GM04503 (cell line): Measurements from ENCODE around the gene CRY2.
A peak's percentile ranks its signal among the peaks of the same experiment; 100 is the strongest.
"Not testable (repeated sequence)": the region's sequence is repeated elsewhere in the genome, so short reads cannot be mapped to it uniquely, and the experiment has no call there.

ENCODE experiments used
- DNase-seq: peaks from one replicate; pipeline ENCODE4 v3.0.0-alpha.2; 2012; ENCODE audit warnings: low read depth

Gene CRY2

GRCh38 chr11:45846974-45847910 is at the start of gene CRY2:
Gene CRY2, plus strand, starts transcription at chr11:45847475. Its CDS starts 16 bp downstream, at chr11:45847491.
- peak; percentile 89 for DNase-seq

- DNase-seq: no peak
Measured at GRCh38 chr11:45798793-45799441, 48.4 kb upstream of the CRY2 start.

- DNase-seq: no peak
Measured at GRCh38 chr11:45799562-45799961, 47.7 kb upstream of the CRY2 start.

GRCh38 chr11:45800261-45800660 is 47.0 kb upstream of the CRY2 start:
- no peak for DNase-seq

- DNase-seq: no peak
Measured at GRCh38 chr11:45801723-45802315, 45.5 kb upstream of the CRY2 start.

GRCh38 chr11:45802531-45803317 is 44.6 kb upstream of the CRY2 start:
- no peak for DNase-seq

GRCh38 chr11:45803971-45804760 is 43.1 kb upstream of the CRY2 start:
- DNase-seq: no peak

- peak; percentile 57 for DNase-seq
Measured at GRCh38 chr11:45804761-45805304, 42.4 kb upstream of the CRY2 start, which contains the start of gene SLC35C1. Gene SLC35C1, plus strand, starts transcription at chr11:45805149. Its CDS starts 653 bp downstream, at chr11:45805802.

GRCh38 chr11:45805305-45806071 is 41.8 kb upstream of the CRY2 start:
- DNase-seq: peak; percentile 36

GRCh38 chr11:45806072-45806933 is 41.0 kb upstream of the CRY2 start:
- DNase-seq: no peak

GRCh38 chr11:45806937-45807791 is 40.1 kb upstream of the CRY2 start:
- no peak for DNase-seq

- no peak for DNase-seq
Measured at GRCh38 chr11:45807792-45808238, 39.5 kb upstream of the CRY2 start.

GRCh38 chr11:45808427-45808826 is 38.8 kb upstream of the CRY2 start:
- DNase-seq: not testable (repeated sequence)

GRCh38 chr11:45809456-45810395 is 37.5 kb upstream of the CRY2 start:
- DNase-seq: no peak

- DNase-seq: no peak
Measured at GRCh38 chr11:45810431-45811108, 36.7 kb upstream of the CRY2 start.

- DNase-seq: no peak
Measured at GRCh38 chr11:45811109-45811435, 36.2 kb upstream of the CRY2 start.
